Raji (cell line): Measurements from ENCODE around the gene COL4A4.

ENCODE experiments used
- POLR2A ChIP-seq: IDR thresholded peaks from 2 replicates; pipeline ENCODE4 v1.6.1; 2011; ENCODE audit warnings: low read depth, low read length, control low read depth; ENCODE audit not compliant: insufficient read depth

COL4A4 gene

GRCh38 chr2:226984750-226985582 is 179.0 kb downstream of the COL4A4 start:
- TF ChIP-seq POLR2A, result no peak

- no peak for TF ChIP-seq POLR2A
These were observed 179.9 kb downstream of the COL4A4 start for GRCh38 chr2:226983895-226984749.

GRCh38 chr2:226981791-226982326 is 182.1 kb downstream of the COL4A4 start:
- TF ChIP-seq POLR2A, result no peak

DNA sequence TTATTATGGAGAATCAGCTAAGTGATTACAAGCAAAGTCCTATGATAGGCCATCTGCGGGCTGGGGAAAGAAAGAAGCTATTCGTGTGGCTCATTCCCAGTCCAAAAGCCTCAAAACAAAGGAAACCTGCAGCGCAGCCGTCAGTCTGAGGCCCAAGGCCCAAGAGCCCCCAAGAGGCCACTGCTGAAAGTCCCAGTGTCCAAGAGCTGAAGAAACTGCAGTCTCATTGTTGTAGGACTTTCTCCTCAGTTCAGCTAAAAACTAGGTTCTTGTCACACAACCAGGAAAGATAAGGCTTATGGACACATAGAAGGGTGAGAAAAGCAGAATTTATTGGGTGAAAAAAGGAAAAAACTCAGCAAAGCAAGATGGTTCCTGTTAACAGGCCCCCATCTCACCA is 185.0 kb downstream of the COL4A4 start:
- no peak for TF ChIP-seq POLR2A

DNA sequence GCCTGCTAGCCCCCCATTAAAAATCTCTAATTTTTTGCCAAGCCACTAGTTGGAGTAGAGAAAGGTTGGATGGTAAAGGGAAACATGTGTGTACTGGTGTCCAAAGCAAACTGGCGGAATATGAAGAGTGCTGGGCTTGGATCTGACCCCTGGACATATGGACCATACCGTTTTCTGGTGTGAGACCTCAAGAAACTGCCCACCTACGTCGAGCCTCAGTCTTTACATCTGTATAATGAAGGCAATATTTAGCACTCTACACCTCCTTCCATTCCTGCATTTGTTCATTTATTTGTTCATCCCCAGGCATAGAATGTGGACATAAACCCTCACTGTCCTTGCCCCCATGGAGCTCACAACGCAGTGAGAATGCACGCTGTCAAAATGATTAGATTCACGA is 185.7 kb downstream of the COL4A4 start:
- TF ChIP-seq POLR2A, result no peak

GRCh38 chr2:226977775-226978190 is 186.2 kb downstream of the COL4A4 start:
- TF ChIP-seq POLR2A, result no peak

- no peak for TF ChIP-seq POLR2A
These were observed 190.2 kb downstream of the COL4A4 start for GRCh38 chr2:226973816-226974215.

DNA sequence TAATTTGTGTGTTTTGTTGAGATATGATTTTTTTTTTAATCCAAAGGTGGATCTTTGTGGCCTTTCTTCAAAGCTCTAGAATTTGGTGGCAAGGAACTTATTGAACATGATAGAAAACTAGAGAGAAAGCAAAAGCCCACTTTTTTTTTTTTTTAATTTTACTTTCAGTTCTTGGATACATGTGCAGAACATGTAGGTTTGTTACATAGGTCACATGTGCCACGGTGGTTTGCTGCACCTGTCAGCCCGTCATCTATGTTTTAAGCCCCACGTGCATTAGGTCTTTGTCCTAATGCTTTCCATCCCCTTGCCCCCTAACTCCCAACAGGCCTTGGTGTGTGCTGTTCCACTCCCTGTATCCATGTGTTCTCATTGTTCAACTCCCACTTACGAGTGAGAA is 192.2 kb downstream of the COL4A4 start:
- TF ChIP-seq POLR2A, result no peak

GRCh38 chr2:226971084-226971483 is 192.9 kb downstream of the COL4A4 start:
- no peak for TF ChIP-seq POLR2A

DNA sequence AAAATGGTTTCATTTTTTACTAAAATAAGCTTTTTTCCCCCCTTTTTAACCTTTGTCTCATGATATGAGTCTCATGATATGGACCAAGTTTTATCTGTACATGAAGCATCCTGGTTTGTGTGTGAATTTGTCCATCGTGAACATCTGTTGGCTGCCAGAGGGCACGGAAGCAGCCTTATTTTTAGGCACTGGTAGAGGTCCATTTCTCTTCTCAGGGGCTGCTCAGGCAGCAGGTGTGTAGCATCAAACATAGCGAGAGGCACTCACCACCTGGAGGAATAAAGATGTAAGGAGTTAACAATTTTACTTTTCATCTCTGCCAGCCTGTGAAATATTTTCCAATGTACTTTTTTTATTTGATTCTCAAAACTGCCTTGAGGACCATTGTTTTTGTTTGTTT is 193.6 kb downstream of the COL4A4 start:
- no peak for TF ChIP-seq POLR2A

GRCh38 chr2:226969417-226970080 is 194.5 kb downstream of the COL4A4 start:
- no peak for TF ChIP-seq POLR2A

DNA sequence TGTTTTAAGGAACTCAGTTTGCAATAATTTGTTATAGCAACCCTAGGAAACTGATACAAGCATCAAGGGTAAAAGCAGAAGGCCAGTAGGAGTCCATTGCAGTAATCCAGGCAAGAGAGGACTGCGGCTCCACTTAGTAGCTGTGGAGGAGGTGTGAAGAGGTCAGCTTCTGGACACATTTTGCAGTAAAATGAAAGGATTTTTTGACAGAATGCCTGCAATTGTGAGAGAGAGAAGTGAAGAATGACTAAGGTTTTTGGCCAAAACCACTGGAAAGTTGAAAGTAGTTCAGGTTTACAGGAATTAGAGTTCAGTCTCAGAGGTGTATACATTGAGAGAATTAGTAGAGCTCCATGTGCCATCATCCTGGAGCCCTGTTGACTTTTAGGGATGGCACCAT is 198.6 kb downstream of the COL4A4 start:
- no peak for TF ChIP-seq POLR2A

GRCh38 chr2:226963528-226963927 is 200.5 kb downstream of the COL4A4 start:
- TF ChIP-seq POLR2A, result no peak

DNA sequence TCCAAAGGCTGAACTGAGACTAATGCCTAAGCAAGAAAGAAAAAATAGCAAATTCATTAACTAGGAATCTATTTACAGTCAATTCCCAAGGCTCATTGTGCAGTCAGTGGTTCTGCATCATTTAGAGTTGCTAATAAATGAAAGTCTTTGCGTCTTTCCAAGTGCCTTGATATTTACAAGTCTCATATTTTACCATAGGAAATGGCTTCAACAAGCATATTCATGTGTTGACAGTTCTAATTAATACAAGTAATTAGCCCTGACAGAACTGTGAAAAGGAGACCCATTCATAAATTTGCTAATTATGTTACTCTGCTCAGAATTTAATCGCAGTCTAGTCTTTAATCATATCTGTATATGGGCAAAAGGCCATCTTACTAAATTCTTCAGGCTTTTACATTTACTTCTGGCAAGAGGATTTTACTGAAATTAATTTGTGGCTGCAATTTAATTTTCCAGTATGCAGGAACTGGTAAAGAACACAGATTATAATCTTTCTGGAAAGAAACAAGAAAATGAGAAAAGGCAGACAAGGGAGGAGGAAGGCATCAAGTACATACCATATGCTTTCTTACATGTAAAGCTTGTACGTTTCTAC is 201.7 kb downstream of the COL4A4 start:
- TF ChIP-seq POLR2A, result no peak

DNA sequence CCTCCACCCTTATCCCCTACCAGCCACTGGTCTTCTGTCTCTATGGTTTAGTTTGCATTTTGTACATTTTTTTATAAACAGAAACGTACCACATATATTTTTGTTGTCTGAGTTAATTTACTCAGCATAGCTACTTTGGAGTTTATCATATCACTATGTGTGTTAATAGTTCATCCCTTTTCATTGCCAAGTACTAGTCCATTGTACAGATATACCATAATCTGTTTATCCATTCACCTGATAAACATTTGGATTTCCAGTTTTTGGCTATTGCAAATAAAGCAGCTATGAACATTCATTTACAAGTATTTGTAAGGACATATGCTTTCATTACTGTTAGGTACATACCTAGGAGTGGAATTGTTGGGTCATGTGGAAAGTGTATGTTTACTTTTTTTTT is 204.6 kb downstream of the COL4A4 start:
- no peak for TF ChIP-seq POLR2A

- no peak for TF ChIP-seq POLR2A
These were observed 207.3 kb downstream of the COL4A4 start for GRCh38 chr2:226956659-226957058.

DNA sequence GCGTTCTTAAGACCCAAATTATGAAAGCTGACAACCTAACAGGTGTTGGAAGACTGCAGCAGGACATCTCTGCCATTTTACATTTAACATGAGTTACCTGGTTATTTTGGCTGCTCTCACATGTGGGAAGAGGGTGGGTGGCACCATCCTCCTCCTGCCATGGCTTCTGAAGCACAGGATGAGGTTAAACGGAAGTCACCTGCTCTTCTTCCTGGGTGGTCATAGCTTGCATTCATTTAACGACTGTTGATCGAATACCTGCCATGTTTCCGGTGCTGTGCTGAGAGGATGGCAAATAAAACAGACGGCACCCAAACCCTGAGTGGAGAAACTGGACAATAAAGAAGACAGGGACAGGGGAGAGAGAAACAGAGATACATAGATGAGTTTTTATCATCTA is 210.2 kb downstream of the COL4A4 start:
- no peak for TF ChIP-seq POLR2A
